Mucosa of gallbladder (tissue), 1 donor: ENCODE data around the gene PTGES2. TPM values are rescaled to one million over a fixed set of nuclear protein-coding genes. Genes with fewer than 3 reads are reported as not detected.
"Not testable (repeated sequence)": the region's sequence is repeated elsewhere in the genome, so short reads cannot be mapped to it uniquely, and the experiment has no call there.

ENCODE experiments used
- DNase-seq: peaks from one replicate; pipeline ENCODE4 v3.0.0-alpha.2; 2020; ENCODE audit warnings: low spot score
- total RNA-seq: library from RNA; stranded (reverse); gene quantifications from one replicate; pipeline ENCODE4 v1.2.1, GENCODE V29; 2021
- donor health status: DM: no; HTN: no; CAD: no.

PTGES2 gene
- total RNA-seq, 1 donor from 2014 or later, result 61.5 TPM

DNA sequence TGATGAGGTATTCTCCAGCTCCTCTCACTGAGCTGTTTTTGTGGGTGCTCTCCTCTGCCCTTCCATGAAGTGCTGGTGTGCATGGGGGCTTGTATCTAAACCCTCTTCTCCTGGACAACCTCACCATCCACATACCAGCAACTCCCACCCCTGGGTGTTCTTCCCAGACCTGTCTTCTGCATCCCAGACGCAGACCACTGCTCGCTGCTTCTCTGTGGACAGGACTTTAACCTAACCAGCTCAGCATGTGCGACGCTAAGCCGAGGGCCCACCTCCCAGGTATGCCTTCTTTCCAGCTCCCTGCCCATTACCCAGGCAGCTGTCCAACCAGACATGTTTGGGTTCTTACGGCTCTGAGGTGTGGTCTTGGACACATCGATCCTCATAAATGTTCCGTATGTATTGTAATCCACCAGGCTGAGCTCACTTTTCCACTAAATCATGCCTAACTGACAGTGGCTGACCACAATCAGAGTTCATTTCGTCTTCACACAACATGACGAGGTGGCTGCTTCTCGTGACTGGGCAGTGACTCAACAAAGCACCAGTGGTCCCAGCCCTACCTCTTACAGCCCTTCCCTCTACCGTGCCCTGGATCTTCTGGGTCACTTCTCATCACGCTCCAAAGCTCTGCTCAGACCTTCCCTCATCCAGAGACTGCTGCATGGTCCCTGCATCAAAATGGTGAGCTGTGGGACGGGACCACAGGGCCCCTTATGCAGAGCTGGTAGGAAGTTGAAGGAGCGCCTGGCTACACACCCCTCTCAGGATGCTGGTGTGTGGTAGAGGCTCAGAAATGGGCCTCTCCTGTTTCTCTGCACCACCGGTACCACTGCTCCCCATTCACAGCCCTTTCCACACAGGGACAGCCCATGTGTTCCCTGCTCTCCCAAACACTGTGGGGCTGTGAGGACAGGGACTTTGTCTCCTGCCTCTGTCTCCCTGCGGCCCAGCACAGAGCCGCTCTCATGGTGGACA is 9.6 kb upstream of the PTGES2 start:
- DNase-seq, result no peak

GRCh38 chr9:128135561-128135960 is 8.0 kb upstream of the PTGES2 start:
- DNase-seq, result not testable (repeated sequence)

GRCh38 chr9:128132139-128132538 is 4.6 kb upstream of the PTGES2 start:
- not testable (repeated sequence) for DNase-seq

GRCh38 chr9:128131346-128131745 is 3.8 kb upstream of the PTGES2 start:
- not testable (repeated sequence) for DNase-seq

DNA sequence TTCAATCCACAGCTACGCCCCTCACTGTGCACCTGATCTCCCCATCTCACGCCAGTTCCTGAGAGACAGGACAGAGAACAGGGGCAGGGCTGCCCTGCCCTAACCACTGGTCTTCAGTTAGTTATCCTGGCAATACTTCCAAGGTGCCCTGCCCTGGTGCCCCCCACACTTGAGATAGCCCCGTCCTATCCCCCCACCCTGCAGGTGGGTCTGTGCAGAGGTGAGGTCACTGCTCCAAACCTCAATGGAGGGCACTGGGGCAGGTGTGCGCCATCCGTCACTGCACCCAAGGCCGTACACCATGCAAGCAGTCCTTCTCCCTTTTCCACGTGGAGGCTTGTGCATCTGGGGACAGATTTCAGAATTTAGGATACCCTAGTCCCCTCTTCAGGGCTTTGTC is 3.1 kb upstream of the PTGES2 start:
- not testable (repeated sequence) for DNase-seq

- peak; percentile 68 for DNase-seq
Measured at GRCh38 chr9:128129976-128130590, 2.6 kb upstream of the PTGES2 start.

GRCh38 chr9:128128836-128129590 is 1.5 kb upstream of the PTGES2 start:
- DNase-seq, result no peak

GRCh38 chr9:128127990-128128835 is 684 bp upstream of the PTGES2 start:
- DNase-seq, result peak; percentile 87

GRCh38 chr9:128125580-128126354 is 1.8 kb downstream of the PTGES2 start:
- no peak for DNase-seq

DNA sequence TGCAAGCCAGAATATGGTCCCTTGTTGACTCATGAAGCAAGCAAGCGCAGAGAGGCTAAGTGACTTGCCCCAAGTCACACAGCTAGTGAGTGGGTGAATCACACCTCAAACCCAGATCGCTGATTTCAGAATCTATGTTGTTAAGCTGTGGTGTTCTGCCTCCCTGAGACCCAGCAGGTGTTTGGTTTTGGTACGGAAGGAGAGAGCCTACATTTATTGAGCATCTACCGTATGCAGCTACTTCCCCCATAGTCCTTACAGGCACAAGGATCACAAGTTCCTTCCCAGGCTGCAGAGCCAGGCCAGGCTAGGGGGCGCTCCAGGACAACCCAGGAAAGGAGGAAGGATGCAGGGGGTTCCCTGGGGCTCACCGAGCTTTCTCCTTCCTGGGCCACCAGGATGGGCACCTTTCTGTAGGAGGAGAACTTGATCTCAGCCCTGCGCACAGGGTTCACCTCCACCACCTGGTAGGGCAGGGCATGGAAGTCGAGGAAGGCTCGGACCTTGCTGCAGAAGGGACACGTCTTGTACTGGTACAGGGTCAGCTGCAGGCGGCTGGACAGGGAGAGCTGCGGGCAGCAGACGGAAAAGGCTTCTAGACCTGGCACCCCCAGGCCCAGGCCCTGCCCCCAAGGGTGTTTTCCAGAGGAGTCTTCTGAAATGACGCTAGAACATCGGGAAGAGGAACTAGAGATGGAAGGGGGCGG is 2.5 kb downstream of the PTGES2 start:
- no peak for DNase-seq

- DNase-seq, result no peak
Measured at GRCh38 chr9:128124451-128124850, 3.1 kb downstream of the PTGES2 start.

DNA sequence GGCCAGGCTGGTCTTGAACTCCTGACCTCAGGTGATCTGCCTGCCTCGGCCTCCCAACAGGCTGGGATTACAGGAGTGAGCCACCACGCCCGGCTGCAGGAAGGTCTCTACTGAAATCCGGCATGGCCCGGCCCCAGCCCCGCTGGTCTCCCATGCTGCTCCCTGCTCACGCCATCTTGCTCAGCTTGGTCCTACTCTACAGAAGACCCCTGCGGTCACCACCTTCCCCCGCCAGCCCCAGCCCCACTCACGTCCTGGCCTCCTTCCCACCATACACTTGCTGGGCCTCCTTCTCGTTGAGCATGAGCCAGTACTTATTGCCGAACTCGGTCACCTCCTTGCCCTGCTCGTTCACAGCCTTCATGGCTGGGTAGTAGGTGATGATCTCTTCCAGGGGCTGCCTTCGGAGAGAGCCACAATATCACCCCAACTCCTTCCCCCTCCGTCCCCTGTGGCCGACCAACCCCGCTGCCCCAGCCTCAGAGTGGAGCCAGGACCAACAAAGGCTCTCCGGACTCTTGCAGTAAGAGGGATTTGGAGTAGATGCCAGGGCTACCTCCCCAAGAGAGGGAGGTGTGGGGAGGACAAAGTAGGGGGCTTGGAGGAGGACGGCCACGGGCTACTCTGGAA is 4.0 kb downstream of the PTGES2 start:
- no peak for DNase-seq

GRCh38 chr9:128122809-128123175 is 4.7 kb downstream of the PTGES2 start:
- DNase-seq, result no peak

DNA sequence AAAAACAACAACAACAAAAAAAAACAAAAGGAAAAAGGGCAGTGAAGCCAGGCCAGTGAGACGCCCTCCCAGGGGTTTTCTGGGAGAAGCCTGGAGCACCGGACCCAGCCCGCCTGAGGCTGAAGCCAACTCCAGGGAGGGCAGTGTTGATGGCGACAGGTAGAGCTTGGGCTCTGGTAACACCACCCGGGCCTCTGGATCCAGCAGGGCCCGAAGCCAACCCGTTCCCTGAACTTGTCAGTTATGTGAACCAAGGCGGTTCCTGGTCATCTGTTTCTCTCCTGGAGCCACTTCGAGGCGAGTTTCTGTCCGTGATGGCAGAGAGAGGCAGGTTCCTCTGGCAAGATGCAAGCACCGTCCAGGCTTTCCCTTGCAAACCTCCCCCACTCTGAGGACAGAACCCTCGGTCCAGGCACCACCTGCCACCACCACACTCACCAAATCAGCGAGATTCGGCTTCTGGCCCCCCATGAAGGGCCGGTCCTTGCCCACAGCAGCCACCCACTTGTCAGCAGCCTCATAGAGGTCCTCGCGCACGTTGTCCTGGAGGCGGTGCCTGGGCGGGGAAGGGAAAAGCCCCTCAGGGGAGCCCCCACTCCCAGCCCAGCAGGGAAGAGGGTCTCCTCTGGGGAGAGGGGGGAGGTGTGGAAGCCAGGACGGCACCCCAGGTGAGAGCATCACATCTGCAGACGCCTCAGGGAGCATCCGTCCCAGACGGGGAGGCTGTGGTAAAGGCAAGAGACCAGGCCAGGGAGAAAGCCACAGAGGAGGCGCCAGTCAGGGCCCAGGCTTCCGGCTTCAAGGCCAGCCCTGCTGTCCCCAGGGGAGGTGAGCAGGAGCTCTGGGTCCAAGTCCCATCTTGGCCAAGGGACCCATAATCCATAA is 5.4 kb downstream of the PTGES2 start:
- DNase-seq, result no peak

DNA sequence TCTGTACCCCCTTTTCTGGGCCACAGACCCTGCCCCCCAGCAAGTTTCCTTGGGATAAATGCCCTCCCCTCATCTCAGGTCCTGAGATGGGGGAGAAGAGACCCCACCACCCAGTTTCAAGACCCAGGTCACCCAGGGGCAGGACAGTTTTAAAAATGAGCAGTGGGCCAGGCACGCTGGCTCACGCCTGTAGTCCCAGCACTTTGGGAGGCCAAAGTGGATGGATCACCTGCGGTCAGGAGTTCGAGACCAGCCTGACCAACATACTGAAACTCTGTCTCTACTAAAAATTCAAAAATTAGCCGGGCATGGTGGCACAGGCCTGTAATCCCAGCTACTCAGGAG is 6.1 kb downstream of the PTGES2 start:
- DNase-seq, result no peak

DNA sequence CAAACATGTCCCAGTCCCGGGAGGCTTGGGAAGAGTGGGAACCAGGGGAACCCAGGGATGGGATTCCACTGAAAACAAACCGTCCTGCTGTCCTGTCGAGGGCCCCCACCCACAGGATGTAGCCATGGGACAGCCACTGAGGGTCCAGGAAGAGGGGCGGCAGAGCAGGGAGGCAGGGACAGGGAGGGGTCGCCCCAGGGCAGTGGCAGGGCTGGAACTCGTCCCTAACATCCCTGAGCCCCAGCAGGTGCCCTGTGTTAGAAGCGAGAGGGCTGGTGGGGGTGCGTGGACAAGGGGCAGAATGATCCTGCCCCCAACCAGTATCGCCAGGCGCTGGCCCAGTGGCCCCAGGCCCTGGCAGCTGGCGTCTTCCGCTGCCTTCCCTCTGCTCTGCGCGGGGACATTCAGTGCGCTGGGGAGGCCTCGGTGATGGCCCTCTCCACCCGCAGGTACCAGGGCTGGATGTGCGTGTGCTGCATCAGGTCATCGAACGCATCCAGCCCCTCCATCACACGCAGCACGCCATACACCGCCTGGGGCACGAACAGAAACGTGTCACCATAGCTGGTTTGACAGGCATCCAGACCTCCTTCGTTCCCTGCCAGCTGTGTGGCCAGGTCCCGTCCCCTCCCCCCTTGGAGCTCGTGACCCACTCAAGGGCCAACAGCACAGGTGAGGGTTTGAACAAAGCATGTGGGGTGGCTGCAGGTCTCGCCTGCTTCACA is 6.6 kb downstream of the PTGES2 start:
- no peak for DNase-seq

GRCh38 chr9:128120061-128120740 is 7.3 kb downstream of the PTGES2 start:
- no peak for DNase-seq
